RWPE2 (cell line): ENCODE measurements around the gene MACROD2.

Source experiments
- ATAC-seq: fragments of 200-7000 bp; cut with Tn5 transposase; 3 replicates; pipeline ENCODE4 v1.9.1; 2021; ENCODE audit warnings: low read depth
- DNase-seq: peaks from one replicate; pipeline ENCODE4 v3.0.0-alpha.2; 2020; ENCODE audit warnings: low spot score
- H3K27ac ChIP-seq: fragments of 450-650 bp; 2 replicates; pipeline ENCODE4 v1.5.1; 2017; ENCODE audit warnings: mild to moderate bottlenecking; ENCODE audit not compliant: poor library complexity, severe bottlenecking
- H3K27me3 ChIP-seq: fragments of 250-450 bp; sonication (Bioruptor Pico); 2 replicates; pipeline ENCODE4 v1.5.1; 2021; ENCODE audit warnings: mild to moderate bottlenecking, moderate library complexity; ENCODE audit not compliant: insufficient read depth, poor library complexity, severe bottlenecking
- H3K36me3 ChIP-seq: fragments of 250-450 bp; sonication (Bioruptor Pico); 2 replicates; pipeline ENCODE4 v1.5.1; 2020; ENCODE audit warnings: low read depth, mild to moderate bottlenecking, moderate library complexity
- H3K4me1 ChIP-seq: fragments of 250-450 bp; sonication (Bioruptor Pico); 2 replicates; pipeline ENCODE4 v1.5.1; 2021; ENCODE audit warnings: mild to moderate bottlenecking, moderate library complexity; ENCODE audit not compliant: insufficient read depth, poor library complexity, severe bottlenecking
- H3K4me3 ChIP-seq: fragments of 250-450 bp; sonication (Bioruptor Pico); 2 replicates; pipeline ENCODE4 v1.5.1; 2021; ENCODE audit warnings: mild to moderate bottlenecking, moderate library complexity; ENCODE audit not compliant: severe bottlenecking
- H3K9me3 ChIP-seq: fragments of 250-450 bp; sonication (Bioruptor Pico); 2 replicates; pipeline ENCODE4 v1.5.1; 2021; ENCODE audit warnings: mild to moderate bottlenecking, moderate library complexity; ENCODE audit not compliant: severe bottlenecking
- CTCF ChIP-seq: fragments of 450-650 bp; IDR thresholded peaks from one replicate; pipeline ENCODE4 v1.5.1; 2017; ENCODE audit warnings: mild to moderate bottlenecking, moderate library complexity; ENCODE audit not compliant: poor library complexity, severe bottlenecking

The MACROD2 gene

GRCh38 chr20:15814911-15815310, 1819.6 kb downstream of the MACROD2 start:
- no peaks in the 10 kb centered on the region for H3K9me3 ChIP-seq
- H3K27me3 ChIP-seq: no peaks in the 10 kb centered on the region
- TF ChIP-seq CTCF: no peak
- H3K36me3 ChIP-seq: no peaks in the 10 kb centered on the region
- peaks cover 5% of the 10 kb centered on the region for H3K4me1 ChIP-seq
- DNase-seq: no peak
- H3K27ac ChIP-seq: no peak overlapping the region
- peak; percentile 73 for ATAC-seq
- H3K4me3 ChIP-seq: no peak overlapping the region

- Histone ChIP-seq H3K27me3 (no peaks in the 10 kb centered on the region), H3K9me3 (no peaks in the 10 kb centered on the region), H3K4me3 (no peak overlapping the region), H3K27ac (no peak overlapping the region), H3K36me3 (no peaks in the 10 kb centered on the region), H3K4me1 (peaks cover 5% of the 10 kb centered on the region)
- DNase-seq (no peak), ATAC-seq (no peak)
- TF ChIP-seq CTCF: no peak
Measured at GRCh38 chr20:15817351-15817750, 1822.0 kb downstream of the MACROD2 start.

GRCh38 chr20:15818651-15819071, 1823.3 kb downstream of the MACROD2 start:
- no peaks in the 10 kb centered on the region for H3K9me3 ChIP-seq

GRCh38 chr20:15823718-15824117, 1828.4 kb downstream of the MACROD2 start:
- H3K27me3 ChIP-seq: no peaks in the 10 kb centered on the region
- no peaks in the 10 kb centered on the region for H3K9me3 ChIP-seq
- H3K4me1 ChIP-seq: no peaks in the 10 kb centered on the region
- TF ChIP-seq CTCF: no peak
- DNase-seq (no peak), ATAC-seq (no peak)
- H3K27ac ChIP-seq: no peak overlapping the region
- H3K36me3 ChIP-seq: no peaks in the 10 kb centered on the region
- no peak overlapping the region for H3K4me3 ChIP-seq

More at GRCh38 chr20:15818651-15819071, 1823.3 kb downstream of the MACROD2 start:
- no peaks in the 10 kb centered on the region for H3K27me3 ChIP-seq
- no peak for TF ChIP-seq CTCF
- no peak for DNase-seq
- H3K27ac ChIP-seq: no peak overlapping the region
- no peak overlapping the region for H3K4me3 ChIP-seq
- H3K36me3 ChIP-seq: no peaks in the 10 kb centered on the region
- no peaks in the 10 kb centered on the region for H3K4me1 ChIP-seq
- ATAC-seq: peak; percentile 76

GRCh38 chr20:15827628-15828027, 1832.3 kb downstream of the MACROD2 start:
- no peak for ATAC-seq

More at GRCh38 chr20:15827628-15828027, 1832.3 kb downstream of the MACROD2 start:
- Histone ChIP-seq H3K36me3 (no peaks in the 10 kb centered on the region), H3K9me3 (no peaks in the 10 kb centered on the region), H3K4me3 (no peak overlapping the region), H3K27me3 (no peaks in the 10 kb centered on the region), H3K27ac (no peak overlapping the region), H3K4me1 (peaks cover 3% of the 10 kb centered on the region)
- TF ChIP-seq CTCF: no peak
- no peak for DNase-seq
